H1 (cell line): ENCODE data around the gene ZC3H8. TPM values are rescaled to one million over a fixed set of nuclear protein-coding genes. Genes with fewer than 3 reads are reported as not detected.

Experiments used
- EGR1 ChIP-seq: IDR thresholded peaks from 2 replicates; pipeline ENCODE4 v1.6.1; 2011; ENCODE audit warnings: low read depth, low read length, borderline replicate concordance
- KDM1A ChIP-seq: fragments of 200-600, 300-600 bp; sonication (generic); IDR thresholded peaks from 2 replicates; pipeline ENCODE4 v1.7.1; 2016; ENCODE audit warnings: mild to moderate bottlenecking, low read length, borderline replicate concordance
- POLR2AphosphoS5 ChIP-seq: IDR thresholded peaks from 2 replicates; pipeline ENCODE4 v1.6.1; 2011; ENCODE audit warnings: low read depth, low read length
- TBP ChIP-seq: IDR thresholded peaks from 2 replicates; pipeline ENCODE4 v1.6.1; 2011; ENCODE audit warnings: low read depth, low read length, improper control_type of control experiment
- YY1 ChIP-seq: IDR thresholded peaks from 2 replicates; pipeline ENCODE4 v1.6.1; 2011; ENCODE audit warnings: low read depth, mild to moderate bottlenecking, low read length
- polyA plus RNA-seq, 7 experiments: library from polyadenylated mRNA; depleted of rRNA in 3 of 7; stranded (reverse) in 5 of 7; unstranded in 2 of 7; fragments of >200 nt in 5 of 7; fragments of 200-250 nt in 2 of 7; gene quantifications; 1 replicate in 5 of 7; 2 replicates in 1 of 7; 4 replicates in 1 of 7; pipeline versions ENCODE4 v1.2.1 to v1.2.3, GENCODE V29; 2011 to 2013; ENCODE audit warnings: missing spikeins in 2 of 7, mixed read lengths in 2 of 7
- total RNA-seq: library from RNA; stranded (reverse); fragmentation: NEBNext Ultra II Directional; extraction: Animal tissue kit (Norgen Biotek cat#: 25700); gene quantifications from 2 replicates; pipeline ENCODE4 v1.2.1, GENCODE V29; 2021
- TF ChIP-seq, protein P1 (sequence below): fragments of 300-600 bp; sonication (generic); IDR thresholded peaks from 2 replicates; pipeline ENCODE4 v1.7.1; 2012; ENCODE audit warnings: low read length, moderate library complexity, mild to moderate bottlenecking, inconsistent platforms; ENCODE audit not compliant: insufficient replicate concordance

ZC3H8 gene
- total and polyA plus RNA-seq, 2 of the 8 experiments (the other 6 are each of a cell fraction or from before 2014, with no cell fraction given): 1.9 to 7.1 TPM

DNA sequence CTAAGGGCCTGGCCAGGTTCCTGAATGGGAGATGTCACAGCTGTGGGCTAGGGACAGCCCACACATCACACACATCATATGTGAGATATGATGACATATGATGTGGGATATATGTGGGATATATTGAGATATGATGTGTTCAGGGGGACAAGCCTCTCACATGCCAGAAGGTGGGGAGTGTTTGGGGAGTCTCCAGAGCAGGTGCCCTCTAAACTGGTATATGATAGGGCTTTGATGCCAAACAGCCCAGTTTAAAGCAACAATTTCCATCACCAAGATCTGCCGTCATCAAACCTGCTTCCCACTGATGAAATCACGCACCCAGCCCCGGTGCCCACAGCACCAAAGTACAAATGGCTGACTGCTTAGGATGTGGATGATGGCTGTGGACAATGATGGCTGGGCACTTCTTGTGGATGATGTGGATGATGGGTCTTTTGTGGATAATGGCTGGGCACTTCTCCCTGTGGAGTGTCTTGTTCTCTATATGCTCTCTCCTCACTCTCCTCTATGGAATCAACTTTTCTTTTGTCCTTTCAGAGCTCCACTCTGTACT, 65.8 kb downstream of the ZC3H8 start (continued):
- TF ChIP-seq POLR2AphosphoS5: no peak
- no peak for TF ChIP-seq TBP
- TF ChIP-seq EGR1: no peak
- no peak for TF ChIP-seq KDM1A
- TF ChIP-seq, protein P1, sequence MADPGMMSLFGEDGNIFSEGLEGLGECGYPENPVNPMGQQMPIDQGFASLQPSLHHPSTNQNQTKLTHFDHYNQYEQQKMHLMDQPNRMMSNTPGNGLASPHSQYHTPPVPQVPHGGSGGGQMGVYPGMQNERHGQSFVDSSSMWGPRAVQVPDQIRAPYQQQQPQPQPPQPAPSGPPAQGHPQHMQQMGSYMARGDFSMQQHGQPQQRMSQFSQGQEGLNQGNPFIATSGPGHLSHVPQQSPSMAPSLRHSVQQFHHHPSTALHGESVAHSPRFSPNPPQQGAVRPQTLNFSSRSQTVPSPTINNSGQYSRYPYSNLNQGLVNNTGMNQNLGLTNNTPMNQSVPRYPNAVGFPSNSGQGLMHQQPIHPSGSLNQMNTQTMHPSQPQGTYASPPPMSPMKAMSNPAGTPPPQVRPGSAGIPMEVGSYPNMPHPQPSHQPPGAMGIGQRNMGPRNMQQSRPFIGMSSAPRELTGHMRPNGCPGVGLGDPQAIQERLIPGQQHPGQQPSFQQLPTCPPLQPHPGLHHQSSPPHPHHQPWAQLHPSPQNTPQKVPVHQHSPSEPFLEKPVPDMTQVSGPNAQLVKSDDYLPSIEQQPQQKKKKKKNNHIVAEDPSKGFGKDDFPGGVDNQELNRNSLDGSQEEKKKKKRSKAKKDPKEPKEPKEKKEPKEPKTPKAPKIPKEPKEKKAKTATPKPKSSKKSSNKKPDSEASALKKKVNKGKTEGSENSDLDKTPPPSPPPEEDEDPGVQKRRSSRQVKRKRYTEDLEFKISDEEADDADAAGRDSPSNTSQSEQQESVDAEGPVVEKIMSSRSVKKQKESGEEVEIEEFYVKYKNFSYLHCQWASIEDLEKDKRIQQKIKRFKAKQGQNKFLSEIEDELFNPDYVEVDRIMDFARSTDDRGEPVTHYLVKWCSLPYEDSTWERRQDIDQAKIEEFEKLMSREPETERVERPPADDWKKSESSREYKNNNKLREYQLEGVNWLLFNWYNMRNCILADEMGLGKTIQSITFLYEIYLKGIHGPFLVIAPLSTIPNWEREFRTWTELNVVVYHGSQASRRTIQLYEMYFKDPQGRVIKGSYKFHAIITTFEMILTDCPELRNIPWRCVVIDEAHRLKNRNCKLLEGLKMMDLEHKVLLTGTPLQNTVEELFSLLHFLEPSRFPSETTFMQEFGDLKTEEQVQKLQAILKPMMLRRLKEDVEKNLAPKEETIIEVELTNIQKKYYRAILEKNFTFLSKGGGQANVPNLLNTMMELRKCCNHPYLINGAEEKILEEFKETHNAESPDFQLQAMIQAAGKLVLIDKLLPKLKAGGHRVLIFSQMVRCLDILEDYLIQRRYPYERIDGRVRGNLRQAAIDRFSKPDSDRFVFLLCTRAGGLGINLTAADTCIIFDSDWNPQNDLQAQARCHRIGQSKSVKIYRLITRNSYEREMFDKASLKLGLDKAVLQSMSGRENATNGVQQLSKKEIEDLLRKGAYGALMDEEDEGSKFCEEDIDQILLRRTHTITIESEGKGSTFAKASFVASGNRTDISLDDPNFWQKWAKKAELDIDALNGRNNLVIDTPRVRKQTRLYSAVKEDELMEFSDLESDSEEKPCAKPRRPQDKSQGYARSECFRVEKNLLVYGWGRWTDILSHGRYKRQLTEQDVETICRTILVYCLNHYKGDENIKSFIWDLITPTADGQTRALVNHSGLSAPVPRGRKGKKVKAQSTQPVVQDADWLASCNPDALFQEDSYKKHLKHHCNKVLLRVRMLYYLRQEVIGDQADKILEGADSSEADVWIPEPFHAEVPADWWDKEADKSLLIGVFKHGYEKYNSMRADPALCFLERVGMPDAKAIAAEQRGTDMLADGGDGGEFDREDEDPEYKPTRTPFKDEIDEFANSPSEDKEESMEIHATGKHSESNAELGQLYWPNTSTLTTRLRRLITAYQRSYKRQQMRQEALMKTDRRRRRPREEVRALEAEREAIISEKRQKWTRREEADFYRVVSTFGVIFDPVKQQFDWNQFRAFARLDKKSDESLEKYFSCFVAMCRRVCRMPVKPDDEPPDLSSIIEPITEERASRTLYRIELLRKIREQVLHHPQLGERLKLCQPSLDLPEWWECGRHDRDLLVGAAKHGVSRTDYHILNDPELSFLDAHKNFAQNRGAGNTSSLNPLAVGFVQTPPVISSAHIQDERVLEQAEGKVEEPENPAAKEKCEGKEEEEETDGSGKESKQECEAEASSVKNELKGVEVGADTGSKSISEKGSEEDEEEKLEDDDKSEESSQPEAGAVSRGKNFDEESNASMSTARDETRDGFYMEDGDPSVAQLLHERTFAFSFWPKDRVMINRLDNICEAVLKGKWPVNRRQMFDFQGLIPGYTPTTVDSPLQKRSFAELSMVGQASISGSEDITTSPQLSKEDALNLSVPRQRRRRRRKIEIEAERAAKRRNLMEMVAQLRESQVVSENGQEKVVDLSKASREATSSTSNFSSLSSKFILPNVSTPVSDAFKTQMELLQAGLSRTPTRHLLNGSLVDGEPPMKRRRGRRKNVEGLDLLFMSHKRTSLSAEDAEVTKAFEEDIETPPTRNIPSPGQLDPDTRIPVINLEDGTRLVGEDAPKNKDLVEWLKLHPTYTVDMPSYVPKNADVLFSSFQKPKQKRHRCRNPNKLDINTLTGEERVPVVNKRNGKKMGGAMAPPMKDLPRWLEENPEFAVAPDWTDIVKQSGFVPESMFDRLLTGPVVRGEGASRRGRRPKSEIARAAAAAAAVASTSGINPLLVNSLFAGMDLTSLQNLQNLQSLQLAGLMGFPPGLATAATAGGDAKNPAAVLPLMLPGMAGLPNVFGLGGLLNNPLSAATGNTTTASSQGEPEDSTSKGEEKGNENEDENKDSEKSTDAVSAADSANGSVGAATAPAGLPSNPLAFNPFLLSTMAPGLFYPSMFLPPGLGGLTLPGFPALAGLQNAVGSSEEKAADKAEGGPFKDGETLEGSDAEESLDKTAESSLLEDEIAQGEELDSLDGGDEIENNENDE: no peak
- TF ChIP-seq YY1: no peak
